ENCODE measurements around the gene TCERG1L.
"Not testable (repeated sequence)": the region's sequence is repeated elsewhere in the genome, so short reads cannot be mapped to it uniquely, and the experiment has no call there.

Gene TCERG1L

DNA sequence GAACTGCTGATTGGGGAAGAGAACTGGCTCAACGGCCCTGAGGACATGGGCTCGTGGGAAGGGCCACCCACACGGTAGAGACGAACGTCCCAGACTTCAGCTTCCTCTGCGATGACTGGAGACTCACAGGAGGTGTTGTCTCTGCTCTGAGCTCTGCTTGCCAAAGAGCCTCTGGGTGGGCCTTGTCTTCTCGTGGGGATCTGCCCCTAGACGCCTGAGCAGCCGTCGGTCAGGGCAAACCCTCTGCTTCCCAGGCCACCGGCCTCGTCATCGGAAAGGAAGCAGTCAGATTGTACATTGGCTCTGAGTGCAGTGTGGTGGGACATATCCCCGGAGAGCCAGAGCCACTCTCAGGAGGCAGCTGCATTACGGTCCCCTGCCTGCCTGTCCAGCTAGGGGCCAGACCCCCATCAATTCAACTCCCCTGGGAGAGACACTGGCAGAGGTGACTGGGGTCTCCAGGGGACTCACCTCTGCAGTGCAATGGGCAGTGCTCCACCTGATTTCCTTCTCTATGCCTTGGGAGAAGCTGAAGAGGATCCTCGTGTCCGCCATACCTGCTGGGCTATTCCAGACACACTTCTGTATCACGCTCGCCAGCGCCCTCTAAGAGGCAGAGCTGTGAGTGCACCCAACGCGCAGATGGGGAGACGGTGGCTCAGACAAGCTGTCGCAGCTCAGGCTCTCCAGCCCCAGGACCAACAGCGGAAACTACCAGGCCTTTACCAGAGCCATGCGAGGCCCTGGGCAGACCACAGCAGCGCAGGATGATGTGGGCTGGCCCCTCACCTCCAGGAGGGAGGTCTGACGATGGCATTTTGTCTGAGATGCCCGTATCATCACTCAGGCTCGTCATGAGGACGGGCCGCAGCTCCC is 227.4 kb downstream of the TCERG1L start:
- no peak for DNase-seq (ENCODE audit: low spot score)

DNA sequence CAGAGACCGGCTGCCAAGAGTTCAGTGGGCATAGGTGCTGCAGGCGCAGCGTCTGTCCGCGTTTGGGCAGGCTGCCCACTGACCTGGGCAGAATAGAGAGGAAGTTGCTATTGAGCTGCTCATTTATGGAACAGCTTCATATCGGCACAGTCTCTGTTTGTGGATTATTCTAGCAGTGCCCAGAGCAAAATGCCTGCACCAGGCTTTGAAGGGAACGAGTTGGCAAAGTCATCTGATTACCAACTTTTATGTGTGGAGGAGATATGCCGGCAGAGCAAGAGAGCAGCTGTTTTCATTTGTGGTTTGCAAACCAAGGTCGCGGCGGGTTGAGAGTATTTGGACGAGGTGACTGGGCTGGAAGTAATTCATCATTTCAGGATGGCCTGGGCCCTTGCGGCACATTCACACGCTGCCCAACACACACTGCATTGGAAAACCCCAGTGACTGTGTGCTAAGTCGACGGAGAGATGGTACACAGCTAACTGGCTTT is 228.5 kb downstream of the TCERG1L start:
- no peak for DNase-seq (ENCODE audit: low spot score)

GRCh38 chr10:131082201-131082850 is 229.2 kb downstream of the TCERG1L start:
- DNase-seq (ENCODE audit: low spot score): no peak

DNA sequence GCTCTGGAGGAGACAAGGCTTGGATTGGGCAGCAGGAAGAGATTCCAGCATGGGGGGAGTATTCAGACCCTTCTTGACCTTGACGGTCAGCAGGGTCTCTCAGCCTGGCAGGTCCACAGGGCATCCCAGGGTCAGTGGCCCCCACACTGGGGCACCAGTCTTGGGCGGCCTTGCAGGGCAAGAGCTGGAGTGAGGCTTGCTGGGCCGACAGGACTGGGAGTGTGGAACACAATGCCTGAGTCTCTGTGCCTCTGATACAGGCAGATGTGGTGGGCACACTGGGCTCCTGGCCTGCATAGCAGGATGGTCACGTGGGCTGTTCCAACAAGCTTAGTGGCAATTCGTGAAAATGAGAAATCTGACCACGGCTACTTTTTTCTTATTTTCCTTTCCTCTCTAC is 229.7 kb downstream of the TCERG1L start:
- no peak for DNase-seq (ENCODE audit: low spot score)

DNA sequence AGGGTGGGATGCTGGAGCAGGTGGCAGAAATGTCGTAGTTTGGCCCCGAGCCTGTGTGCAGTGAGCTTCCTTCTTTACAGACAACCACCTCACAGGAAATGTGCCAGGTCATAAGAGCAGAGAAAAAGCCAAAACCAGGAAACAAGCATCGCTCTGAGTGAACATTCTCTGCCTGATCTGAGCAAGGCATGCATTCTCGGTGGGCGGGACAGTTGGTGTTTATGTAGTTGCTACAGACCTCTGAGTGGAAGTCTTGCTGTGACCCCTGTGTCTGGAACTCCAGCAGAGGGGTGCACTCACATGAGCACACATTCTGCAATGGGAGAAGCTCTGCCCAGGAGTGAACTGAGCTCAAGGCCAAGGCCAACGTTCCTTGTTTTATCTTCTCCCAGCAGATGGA is 230.1 kb downstream of the TCERG1L start:
- DNase-seq (ENCODE audit: low spot score): no peak

DNA sequence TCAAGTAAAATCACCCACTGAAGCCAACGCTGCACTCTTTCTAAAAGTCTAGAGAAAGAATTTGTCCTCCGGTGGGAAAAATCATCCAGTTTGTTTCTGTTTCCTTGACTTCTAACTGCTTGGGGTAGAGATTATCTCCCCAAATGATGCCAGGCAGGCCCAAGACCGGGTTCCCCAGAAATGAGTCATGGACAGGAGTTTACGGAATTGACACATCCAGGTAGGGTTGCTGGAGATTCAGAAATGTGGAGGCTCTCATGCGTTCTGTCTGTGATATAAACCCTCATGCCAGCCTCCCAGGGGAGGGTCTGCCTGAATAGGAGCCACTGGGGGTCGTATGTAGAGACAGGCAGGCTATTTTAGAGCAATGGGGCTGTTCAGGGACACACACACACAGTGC is 230.9 kb downstream of the TCERG1L start:
- DNase-seq (ENCODE audit: low spot score): no peak

GRCh38 chr10:131079314-131079713 is 232.2 kb downstream of the TCERG1L start:
- no peak for DNase-seq (ENCODE audit: low spot score)

GRCh38 chr10:131078882-131079280 is 232.6 kb downstream of the TCERG1L start:
- DNase-seq (ENCODE audit: low spot score): not testable (repeated sequence)

GRCh38 chr10:131078131-131078881 is 233.2 kb downstream of the TCERG1L start:
- DNase-seq (ENCODE audit: low spot score): no peak

DNA sequence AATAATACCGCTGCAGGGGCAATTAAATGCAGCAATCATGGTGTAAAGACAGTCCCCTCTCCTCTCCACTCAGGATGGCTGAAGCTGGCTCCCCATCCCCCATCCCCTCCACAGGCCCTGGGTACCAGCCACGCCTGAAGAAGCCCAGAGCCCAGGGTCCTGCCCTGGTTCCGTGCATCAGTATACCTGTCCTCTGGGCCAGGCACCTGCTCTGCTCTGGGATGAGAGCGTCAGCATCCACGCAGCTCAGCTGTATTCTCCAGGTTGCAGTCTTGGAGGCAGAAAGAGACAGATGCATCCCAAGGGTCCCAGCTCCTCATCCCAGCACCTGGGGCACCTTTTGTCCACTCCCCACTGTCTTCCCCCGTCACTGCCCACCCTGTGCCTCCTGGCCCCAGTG is 233.8 kb downstream of the TCERG1L start:
- no peak for DNase-seq (ENCODE audit: low spot score)

GRCh38 chr10:131077031-131077430 is 234.5 kb downstream of the TCERG1L start:
- no peak for DNase-seq (ENCODE audit: low spot score)

DNA sequence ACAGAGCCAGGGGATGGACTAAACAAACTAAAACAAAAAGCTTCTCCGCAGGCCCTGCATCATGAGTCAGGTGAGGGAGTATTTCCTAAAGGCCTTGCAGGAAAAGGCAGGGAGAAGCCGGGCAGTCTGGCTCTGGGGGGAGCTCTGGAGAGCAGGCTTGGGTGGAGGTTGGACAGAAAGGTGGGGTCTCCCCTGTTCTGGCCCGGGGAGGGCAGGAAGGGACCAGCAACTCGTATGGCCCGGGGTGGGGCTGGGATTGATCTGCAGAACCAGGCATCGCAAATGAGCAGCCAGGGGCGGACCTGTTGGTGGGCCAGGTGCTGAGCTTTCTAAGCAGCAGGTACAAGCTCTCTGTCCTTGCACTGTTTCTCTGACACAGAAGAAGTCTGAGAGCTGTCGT is 235.2 kb downstream of the TCERG1L start:
- DNase-seq (ENCODE audit: low spot score): no peak

DNA sequence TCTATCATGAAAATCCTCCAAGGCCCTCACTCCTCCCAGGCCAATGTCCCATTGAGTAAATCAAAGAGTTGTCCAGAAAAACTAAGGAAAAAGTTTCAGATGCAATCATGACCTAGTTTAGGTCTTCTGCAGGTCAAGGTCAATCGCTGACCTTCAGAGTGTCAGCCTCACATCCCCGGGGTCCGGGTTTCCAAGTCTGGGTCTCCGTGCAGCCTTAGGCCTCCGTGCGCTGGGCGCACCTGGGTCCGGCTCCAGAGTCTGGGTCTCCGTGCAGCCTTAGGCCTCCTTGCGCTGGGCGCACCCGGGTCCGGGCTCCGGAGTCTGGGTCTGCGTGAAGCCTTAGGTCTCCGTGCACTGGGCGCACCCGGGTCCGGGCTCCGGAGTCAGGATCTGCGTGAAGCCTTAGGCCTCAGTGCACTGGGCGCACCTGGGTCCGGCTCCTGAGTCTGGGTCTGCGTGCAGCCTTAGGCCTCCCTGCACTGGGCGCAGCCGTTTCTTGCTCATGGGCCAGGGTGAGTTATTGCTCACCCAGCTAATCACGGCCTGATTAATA is 236.2 kb downstream of the TCERG1L start:
- DNase-seq (ENCODE audit: low spot score): no peak

DNA sequence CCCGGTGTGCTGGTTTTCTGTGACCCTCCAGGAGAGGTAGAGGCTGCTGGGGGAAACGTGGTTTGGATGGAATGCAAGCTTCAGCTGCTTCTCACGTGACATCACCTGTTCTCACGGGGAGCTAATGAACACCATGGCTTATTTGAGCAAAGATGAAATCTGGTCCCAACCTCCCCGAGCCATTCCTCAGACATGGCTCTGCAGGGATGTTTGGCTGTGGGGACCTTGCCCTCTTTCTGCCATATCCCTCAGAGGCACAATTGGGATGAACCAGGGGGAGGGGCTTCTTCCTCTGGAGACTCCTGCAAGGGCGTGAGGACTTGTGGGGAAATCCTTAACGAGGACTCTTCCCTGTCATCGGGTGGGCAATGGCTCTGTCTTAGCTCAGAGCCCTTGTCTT is 236.8 kb downstream of the TCERG1L start:
- no peak for DNase-seq (ENCODE audit: low spot score)

GRCh38 chr10:131073469-131074035 is 238.0 kb downstream of the TCERG1L start:
- DNase-seq (ENCODE audit: low spot score): no peak

DNA sequence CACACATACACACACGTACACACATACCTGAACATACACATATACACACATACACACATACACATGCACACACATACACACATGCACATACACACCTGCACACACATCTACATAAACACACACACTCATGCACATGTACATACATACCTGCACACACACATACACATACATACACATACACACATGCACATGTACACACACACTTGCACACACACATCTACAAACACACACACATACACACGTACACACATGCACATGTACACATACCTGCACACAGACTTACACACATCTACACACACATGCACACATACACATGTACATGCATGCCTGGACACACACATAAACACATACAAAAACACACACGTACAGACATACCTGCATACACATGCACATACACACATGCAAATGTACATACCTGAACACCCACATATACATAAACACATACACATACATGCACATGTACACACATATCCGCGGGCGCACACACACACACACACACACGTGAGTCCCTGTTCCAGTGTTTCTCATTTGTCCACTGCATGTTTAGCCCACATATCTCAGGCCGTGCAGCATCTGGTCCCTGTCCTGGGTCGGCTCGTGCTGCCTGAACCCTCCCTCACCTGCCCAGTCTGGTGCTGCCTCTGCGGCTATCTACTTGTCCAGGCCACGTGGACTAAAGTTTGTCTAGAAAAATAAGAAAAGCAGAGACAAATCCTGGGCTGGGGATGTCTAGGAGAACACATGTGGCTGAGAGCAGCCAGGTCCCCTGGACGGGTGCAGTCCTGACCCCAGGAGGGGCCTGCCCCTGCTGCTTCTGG is 238.7 kb downstream of the TCERG1L start:
- no peak for DNase-seq (ENCODE audit: low spot score)

GRCh38 chr10:131071721-131072120 is 239.8 kb downstream of the TCERG1L start:
- no peak for DNase-seq (ENCODE audit: low spot score)

DNA sequence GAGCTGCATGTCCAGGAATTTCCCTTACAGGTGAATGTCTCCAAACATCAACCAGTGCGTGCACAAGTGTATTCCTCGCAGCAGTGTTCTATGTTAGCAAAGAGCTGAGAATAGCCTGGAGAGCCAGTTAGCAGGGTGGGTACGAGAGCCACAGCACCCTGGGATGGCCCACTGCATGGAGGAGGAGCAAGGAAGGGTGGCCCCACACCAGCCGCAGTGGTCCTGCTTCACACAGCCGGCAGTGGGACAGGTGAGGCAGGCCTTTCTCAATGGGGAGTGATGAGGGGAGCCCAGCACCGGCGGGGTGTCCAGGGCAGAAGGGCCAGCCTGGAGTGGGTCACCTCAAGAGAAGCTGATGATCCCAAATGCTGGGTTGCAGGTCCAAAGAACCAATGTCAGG is 240.7 kb downstream of the TCERG1L start:
- DNase-seq (ENCODE audit: low spot score): no peak

DNA sequence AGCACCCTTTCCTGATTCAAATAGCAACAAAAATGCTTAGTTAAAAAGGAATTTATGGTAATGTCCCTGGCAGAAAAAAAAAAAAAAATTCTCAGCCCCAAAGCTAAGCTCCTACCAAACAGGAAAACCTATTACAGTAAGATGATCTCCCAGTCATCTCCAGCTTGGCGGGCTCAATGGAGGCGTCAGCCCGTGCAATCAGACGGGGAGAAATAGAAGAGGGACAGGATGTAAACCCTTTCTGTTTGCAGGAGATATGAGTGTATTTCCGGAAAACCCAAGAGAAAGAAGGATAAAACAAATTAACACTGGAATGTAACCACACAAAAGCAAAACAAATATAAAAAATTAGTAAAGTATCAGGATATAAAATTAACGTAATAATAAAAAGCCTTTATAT is 242.8 kb downstream of the TCERG1L start:
- DNase-seq (ENCODE audit: low spot score): no peak

- no peak for DNase-seq (ENCODE audit: low spot score)
Measured at GRCh38 chr10:131068311-131068710, 243.2 kb downstream of the TCERG1L start.

GRCh38 chr10:131067690-131068089 is 243.8 kb downstream of the TCERG1L start:
- no peak for DNase-seq (ENCODE audit: low spot score)

All from D341Med (cell line).